Left forelimb (tissue), 1 donor: ENCODE measurements around the gene ASB6.
"Not testable (repeated sequence)": the region's sequence is repeated elsewhere in the genome, so short reads cannot be mapped to it uniquely, and the experiment has no call there.

Experiments
- DNase-seq: peaks from one replicate; pipeline ENCODE4 v3.0.0-alpha.2; 2018; ENCODE audit warnings: low spot score

Gene ASB6

DNA sequence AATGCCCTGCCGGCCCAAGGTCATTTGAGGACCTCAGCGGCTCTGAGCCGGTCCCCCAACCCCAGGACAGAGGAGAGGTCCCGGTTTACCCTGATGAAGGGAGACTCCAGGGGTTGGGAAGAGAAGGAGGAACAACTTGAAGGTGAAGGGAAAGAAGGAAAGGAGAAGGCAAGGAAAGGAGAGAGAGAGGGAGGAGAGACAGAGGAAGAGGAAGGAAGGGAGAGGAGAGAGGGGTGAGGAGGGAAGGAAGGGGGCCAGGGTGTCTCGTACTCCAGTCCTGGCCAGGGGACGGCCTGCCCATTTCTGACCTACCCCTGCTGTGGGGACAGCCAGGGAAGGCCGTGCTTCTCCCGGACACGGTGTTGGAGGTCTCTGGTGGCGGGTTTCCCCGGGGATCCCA lies 25.4 kb upstream of the ASB6 start:
- DNase-seq: no peak

DNA sequence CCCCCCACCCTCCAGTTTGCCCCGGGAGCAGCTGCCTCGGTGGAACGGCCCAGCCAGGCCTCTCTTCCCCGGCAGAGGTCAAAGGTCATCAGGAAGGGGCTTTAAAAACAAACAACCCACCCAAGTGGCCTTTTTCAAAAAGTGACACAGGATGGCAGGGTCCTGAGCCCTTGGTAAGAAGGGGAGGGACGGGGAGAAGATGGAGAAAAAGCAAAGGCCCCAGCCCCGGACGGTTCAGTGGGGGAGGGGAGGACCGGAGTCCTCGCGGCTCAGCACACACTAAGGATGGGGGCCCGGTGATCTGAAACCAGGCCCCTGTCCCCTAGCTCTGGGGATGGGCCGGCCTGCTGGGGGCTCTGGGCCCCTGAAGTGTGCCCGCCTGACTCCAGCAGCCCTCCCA lies 24.6 kb upstream of the ASB6 start:
- no peak for DNase-seq

DNA sequence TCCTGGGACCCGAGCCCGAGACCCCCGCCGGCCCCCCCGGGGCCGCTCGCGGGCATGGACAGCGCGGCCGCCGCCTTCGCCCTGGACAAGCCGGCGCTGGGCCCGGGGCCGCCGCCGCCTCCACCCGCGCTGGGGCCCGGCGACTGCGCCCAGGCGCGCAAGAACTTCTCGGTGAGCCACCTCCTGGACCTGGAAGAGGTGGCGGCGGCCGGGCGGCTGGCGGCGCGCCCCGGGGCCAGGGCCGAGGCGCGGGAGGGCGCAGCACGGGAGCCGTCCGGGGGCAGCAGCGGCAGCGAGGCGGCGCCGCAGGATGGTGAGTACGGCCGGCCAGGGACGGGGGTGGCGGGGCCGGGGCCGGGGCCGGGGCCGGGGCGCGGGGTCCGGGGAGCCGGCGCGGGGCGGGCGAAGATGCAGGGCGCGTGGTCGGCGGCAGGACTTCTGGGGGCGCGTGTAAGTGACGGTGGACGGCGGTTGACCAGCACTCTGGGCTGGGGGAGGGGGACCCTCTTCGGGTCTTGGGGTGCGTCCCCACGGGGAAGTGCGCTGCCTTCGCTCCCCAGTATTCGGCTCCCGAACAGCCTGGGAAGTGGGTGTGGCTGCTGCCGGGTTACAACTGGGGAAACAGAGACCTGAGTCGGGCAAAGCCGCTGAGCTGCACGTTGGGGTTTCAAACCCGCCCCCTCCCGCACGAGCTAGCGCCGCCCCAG lies 24.0 kb upstream of the ASB6 start:
- DNase-seq: no peak

DNA sequence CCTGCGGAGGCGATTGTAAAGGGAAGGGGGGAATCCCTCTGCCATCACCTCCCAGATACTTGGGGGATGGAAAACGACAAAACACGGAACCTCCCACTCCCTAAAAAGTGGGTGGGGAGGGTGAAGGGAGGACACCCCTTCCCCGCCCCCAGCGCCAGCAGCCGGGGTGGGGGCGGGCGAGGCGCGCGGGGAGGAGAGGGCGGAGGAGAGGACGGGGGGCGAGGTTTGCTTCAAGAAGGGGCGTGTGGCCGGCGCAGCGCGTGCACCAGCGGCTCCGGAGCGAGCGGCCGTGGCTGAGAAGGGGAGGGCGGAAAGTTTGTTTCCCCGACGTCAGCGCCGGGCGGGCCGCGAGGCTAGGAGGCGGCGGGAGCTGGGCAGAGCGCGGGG lies 23.4 kb upstream of the ASB6 start, which contains the start of gene PRRX2:
Gene PRRX2, plus strand, starts transcription at position 259 of the 387 bp plus-strand sequence. CDS start 221 bp downstream, outside the sequence.
- peak; percentile 79 for DNase-seq

DNA sequence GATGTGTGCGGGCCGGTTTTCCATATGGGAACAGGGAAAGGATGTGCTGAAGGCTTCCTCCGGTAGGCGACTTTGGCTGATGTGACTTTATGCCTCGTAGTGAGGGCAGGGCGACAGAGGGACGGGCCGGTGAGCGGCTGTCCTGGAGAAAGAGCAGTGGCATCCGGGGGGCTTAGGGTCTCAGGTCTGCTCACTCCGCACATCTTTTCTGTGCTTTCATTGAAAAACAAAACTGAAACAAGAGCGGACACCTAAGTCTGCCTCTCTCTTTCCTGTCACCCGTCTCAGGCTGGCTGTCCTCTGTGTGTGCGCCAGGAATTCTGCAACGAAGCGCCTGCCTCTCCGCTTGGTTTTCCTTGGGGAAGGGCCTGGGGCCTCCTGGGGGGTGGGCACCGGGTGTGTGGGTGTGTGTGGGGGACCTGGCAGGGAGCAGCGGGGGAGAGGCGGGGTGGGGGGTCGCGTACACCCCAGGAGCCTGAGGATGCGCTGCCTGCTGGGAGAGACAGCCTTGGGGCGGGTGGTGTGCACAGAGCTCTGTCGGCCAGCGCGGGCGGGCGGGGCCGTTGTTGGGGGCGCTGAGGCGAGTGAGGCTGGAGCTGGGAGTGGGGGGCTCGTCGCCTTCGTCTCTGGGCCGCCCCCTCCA lies 22.9 kb upstream of the ASB6 start:
- DNase-seq: no peak

DNA sequence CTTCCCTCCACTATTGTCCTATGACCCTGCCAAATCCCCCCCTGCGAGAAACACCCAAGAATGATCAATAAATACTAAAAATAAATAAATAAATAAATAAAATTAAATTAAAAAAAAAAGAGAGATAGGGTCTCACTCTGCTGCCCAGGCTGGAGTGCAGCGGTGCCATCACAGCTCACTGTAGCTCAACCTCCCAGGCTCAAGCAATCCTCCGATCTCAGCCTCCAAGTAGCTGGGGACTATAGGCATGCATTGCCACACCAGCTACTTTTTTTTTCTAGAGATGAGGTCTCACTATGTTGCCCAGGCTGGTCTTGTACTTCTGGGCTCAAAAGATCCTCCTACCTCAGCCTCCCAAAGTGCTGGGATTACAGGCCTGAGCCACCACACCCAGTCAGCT lies 20.3 kb upstream of the ASB6 start:
- DNase-seq: not testable (repeated sequence)

DNA sequence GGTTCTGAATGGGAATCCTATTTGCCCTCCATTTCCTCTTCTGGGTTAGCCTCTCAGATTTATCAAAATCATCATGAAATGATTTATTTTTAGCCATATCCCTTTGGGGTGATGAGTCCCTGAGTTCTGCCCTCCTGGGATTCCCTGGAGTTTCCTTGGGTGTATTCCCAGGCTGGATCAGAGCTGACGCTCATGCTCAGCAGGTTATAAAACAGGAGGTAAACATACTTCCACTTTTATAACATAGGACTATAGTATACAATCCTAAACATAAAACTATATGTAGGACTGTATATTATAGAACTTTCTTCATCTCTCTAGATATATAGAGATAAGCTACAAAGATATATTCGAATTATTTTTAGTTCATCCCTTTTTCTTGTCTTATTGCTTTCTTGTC lies 19.1 kb upstream of the ASB6 start:
- DNase-seq: no peak

DNA sequence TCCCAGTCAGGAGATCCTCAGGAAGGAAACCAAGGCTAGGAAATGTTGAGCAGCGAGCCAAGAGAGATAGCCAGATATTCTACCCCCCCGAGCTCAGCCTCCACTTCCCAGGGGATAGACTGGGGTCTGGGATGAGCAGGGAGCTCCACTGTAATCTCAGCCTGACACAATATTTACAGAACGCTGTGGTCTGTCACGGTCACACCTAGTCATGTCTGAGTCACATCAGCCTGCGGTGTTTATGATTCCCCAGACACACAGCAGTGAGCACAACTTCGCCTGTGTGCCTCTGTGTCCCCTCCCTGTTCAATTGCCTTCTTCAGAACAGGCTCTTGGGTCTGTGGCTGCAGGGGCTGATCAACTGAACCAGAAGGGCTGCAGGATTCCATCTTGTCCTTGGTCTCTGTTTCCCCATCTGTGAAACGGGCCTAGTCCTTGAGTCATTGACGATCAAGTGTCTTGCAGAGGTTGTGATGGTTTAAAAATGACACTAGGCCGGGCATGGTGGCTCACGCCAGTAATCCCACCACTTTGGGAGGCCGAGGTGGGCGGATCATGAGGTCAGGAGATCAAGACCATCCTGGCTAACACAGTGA lies 14.9 kb upstream of the ASB6 start:
- no peak for DNase-seq

DNA sequence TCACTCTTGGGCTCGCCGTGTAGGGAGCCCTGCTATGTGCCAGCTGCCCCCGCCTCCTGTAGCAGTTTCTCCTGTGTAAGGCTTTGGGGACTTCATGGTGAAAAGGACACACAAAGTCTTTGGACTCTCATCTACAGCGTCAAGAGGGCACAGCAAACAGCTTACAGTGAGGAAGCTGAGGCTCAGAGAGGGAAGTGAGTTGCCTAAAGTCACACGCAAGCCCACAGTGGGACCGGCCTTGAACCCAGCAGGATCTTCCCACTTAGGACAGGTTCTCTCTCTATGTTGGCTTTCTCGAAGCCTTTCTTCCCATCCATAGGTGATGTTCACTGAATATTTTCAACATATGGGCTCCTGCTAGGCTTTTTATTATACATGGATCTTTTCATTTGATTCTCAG lies 13.7 kb upstream of the ASB6 start:
- DNase-seq: no peak

DNA sequence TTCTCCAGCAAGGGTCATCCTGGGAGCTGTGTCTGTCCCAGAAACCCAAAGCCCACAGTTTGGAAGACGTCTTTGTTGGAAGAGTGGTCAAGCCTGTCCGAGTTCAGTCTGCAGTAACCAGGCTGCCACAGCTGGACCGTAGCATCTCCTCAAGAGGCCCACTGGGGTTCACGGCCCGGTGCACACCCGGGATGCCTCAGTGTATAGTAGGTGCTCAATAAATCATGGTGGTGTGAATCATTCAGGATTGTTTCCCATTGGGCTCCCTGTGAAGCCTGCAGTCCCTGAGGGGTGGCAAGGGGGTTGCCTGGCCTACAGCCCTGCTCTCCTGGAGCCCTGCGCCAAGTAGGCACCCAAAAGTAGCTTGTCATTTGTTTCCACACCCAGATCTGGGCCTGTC lies 13.2 kb upstream of the ASB6 start:
- no peak for DNase-seq

DNA sequence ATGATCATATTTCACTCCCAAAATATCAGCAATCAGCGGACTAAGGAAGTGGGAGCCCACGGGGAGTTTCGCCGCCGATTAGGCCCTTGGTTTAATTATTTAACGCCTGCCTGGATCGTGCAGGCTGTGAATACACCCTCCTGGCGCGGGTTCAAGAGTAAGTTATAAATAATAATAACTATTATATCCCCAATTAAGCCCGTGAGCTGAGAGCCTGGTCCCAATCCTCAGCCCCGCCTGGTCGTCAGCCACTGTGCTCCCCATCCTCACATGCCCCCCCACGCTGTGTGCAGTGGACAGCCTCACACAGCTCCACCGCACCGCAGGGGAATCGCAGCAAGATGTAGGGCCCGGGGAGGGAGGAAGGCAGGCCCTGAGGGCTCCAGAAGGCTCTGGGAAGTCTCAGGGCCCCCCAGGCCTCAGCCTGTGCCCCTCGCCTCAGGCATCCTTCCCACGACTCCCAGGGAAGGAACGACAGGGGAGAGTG lies 12.6 kb upstream of the ASB6 start:
- DNase-seq: no peak

DNA sequence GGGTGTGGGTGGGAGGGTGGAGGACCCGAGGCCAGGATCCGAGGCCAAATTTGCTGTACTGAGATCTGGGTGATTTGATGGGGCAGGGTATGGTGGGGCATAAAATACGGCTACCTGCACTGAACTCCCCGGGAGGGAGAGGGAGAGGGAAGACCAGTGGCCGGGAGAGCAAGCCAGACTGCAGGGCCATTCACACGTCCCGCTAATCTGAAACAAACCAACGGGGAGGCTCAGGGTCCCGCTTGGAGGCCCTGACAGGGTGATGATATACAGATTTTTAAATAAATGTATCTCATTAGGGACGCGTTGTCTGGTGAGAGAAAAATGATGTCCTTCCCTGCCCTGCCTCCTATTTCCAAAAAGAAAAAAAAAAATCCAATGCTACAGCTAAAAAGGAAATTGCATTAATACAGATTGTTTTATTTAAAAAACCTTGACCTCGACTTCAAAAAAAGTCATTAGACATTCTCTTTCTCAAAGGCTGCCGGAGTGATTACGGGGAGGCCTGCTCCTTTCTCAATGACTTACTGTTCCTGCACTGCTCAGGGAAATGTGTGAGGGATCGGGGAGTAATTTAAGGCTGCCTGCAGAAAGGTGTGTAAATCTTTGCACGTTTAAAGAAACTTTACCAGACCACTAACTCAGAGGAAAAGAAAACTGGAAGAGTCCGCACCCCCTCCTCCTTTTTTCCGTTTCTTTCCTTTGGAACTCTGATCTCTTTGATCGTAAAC lies 12.0 kb upstream of the ASB6 start:
- no peak for DNase-seq

DNA sequence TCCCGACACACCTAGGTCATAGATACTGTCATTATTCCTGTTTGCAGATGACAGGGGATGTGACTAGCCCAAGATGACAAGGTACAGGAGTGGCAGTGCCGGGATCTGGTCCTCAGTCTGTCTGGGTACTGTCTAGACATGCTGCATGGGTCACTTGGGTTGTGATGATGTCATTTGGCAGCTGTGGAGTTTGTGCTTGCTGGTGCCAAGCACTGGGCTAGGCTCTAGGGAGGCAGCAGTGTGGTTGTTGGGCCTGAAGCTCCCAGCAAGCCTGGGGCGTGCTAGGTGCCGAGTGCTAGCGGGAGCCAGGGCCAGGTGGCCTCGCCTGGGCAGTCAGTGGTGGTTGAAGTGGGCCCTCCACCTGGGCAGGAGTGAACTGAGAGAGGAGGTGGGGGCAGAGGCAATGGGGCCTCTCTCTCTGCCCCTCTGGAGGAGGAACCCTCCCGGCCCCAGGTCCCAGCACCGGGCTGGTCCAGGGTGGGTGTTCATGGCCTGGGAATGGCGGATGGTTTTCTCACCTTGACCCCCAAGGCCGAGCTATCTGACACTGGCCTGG lies 8.8 kb upstream of the ASB6 start:
- DNase-seq: no peak

DNA sequence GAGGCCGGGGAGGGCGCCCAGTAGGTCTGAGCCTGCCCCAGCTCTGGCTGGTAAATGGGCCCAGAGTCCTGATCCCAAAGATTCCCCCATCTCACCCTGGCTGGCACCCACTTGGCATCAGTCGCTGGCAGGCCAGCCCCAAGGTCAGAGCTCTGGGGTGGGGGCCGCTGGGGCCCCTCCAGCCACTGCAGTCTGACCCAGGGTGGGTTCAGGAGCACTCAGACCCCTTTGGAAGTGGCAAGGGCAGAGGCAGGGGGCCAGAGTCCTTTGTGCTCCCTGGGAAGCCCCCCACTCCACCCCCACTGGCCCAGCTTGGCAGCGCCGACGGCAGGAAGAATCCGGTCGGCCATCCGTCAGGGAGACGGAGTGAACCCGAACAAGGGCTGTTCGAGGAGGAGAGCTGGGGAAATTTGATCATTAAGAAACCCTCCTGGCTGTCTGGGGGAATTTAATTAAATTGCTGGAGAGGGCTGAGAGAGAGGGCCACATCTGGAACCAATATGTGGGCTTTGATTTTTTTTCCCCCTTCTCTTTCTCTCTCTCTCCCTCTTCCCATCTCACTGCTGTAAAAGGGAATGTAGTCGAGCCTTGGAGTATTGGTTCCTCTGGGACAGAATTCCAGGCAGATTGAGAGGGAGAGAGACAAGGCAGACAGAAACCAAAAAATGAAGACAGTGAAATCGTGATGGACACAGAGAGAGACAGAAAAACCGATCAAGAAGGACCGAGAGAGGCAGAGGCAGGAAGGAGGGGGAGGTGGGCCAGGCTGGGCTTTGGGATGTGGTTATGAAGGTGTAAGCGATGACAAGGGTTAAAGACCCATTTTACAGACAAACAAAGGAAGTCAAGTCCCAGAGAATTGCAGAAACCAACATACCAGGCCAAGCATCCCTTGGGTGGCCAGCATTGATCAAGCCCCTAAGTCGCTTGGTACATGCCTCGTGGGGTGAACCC lies 8.1 kb upstream of the ASB6 start:
- DNase-seq: no peak

DNA sequence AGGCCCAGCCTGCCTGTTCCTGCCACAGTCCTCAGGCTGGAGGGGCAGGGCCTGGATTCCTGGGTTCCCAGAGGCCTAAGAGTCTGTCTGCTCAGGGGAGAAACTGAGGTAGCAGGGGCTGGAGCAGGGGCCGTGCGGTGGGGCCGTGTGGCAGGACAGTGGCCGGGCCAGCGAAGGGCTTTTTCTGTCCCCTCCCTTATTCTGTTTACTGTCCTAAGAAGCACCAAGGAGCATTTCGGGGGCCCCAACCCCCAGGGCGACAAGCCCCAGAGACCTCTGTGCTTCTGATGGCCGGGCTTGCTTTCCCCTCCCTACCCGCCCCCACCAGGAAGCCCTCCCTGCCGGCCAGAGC lies 6.8 kb upstream of the ASB6 start:
- no peak for DNase-seq

DNA sequence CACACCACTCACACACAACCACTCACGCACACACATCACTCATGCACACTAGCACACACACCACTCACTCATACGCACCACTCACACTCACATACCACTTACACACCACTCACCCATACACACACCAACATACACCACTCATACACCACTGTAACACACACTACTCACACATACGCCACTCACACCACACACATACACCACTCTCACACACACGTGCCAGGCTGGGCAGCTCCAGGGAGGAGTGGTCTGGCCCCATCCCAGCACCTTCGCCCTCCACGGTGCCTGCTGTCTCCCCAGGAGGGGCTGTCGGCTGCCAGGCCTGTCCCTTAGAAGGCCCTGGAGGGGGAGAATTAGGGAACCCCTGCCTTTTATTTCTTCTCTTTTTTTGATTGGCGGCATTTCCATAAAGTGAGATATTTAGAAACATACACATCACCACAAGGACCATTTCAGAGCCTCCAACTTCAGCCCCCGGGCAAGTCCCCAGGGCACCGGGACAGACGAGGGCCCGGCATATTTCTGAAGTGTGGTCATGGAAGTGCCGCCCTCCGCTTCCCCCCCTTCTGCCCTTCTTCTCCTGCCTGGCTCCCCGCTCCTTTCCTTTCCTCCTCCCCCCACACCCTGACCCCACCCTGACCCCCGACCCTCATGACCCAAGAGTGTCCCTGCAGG lies 6.3 kb upstream of the ASB6 start:
- no peak for DNase-seq

DNA sequence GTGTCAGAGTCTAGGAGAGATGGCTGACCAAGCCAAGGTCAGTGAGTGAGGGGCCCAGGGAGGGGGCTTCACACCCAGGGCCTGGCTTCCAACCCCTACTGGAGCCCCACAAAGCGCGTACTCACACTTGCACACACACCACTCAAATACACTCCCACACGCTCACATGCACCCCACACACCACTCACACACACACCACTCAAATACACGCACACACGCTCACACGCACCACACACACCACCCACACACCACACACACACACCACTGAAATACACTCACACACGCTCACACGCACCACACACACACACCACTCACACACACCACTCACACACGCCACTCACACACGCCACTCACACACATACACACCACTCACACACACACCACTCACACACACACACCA lies 5.7 kb upstream of the ASB6 start:
- DNase-seq: no peak

DNA sequence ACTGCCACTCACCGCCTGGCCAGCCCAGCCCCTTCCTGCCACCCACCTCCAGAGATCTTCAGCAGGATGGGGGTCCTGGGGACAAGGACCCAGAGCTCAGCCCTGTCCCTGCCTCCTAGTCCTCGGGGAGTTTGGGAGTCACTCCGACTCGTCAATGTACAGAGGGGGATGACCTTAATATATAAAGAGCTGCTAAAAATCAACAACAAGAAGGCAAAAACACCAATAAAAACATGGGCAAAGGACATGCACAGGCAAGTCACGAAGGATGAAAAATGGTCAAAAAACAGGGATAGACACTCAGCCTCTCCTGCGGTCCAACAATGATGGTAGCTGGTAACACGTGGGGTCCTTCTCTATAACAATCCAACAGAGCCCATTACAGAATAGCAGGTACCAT lies 4.7 kb upstream of the ASB6 start:
- no peak for DNase-seq

DNA sequence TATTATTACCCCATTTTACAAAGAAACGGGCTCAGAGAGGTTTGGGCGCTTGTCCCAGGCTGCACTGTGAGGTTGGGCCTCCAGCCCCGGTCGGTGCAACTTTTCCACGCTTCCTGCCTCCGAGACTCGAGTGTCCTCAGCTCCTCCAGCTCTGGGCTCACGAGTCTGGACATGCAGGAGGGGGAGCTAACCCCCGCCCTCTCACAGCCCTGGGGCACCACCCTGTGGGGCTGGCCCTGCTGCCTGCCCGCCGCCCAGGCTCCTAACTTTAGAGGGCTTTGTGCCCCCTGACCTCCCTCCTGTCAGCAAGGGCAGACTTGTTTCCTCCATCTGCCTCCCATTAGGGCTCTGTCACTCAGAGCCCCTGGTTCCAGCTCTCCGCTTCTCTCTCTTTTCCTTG lies 4.3 kb upstream of the ASB6 start:
- no peak for DNase-seq

DNA sequence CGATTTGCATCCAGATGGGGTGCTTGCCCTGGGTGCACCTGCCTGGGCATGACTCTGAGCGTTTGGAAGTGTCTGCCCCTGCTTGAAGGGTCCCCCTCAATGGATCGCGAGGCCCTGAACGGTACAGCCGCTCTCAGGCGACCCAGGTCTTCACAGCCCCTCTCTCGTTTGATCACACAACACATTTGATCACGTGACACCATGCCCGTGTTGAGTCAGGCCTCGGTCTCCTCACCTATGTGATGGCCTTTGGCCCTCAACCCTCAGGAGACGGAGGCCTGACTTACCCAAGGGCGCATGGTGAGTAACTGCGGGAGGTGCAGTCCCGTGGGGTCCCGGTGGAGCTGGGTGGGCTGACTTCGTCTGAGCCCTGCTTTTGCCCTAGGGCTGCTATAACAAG lies 3.0 kb upstream of the ASB6 start:
- DNase-seq: no peak

DNA sequence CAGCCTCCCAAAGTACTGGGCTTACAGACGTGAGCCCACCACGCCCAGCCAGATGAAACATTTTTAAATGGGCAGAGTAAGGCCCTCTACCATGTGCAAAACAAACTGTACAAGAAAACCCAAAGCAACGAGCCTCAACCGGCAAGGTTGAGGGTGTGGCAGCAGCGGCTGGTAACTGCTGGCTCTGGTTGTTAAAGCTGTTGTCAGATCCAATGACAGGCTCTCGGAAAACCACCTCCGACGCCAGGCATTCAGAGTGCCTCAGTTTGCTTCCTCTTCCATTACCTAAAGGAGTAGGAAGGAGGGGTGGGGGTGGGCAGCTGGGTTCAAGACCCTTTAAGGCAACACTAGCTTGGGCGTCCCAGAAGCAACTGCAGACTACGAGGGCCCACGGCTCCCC lies 2.4 kb upstream of the ASB6 start:
- DNase-seq: no peak
